Glutamatergic neuron (in vitro differentiated cells): Measurements from ENCODE around the gene SNRNP25. TPM values are rescaled to one million over a fixed set of nuclear protein-coding genes. Genes with fewer than 3 reads are reported as not detected.

Experiments
- DNase-seq: peaks from one replicate; pipeline ENCODE4 v3.0.0; 2022
- H3K27ac Mint-ChIP-seq: one replicate; pipeline ENCODE4 v1.8.0; 2020; ENCODE audit warnings: mild to moderate bottlenecking, mixed read lengths, inconsistent platforms; ENCODE audit not compliant: unreplicated experiment
- H3K27me3 Mint-ChIP-seq: one replicate; pipeline ENCODE4 v1.8.0; 2020; ENCODE audit warnings: mild to moderate bottlenecking, moderate library complexity, mixed read lengths, inconsistent platforms; ENCODE audit not compliant: unreplicated experiment
- H3K36me3 Mint-ChIP-seq: one replicate; pipeline ENCODE4 v1.8.0; 2020; ENCODE audit warnings: mild to moderate bottlenecking, mixed read lengths, inconsistent platforms; ENCODE audit not compliant: unreplicated experiment
- H3K4me1 Mint-ChIP-seq: one replicate; pipeline ENCODE4 v1.8.0; 2020; ENCODE audit warnings: mild to moderate bottlenecking, low read depth, mixed read lengths, inconsistent platforms; ENCODE audit not compliant: unreplicated experiment
- H3K4me3 Mint-ChIP-seq: one replicate; pipeline ENCODE4 v1.8.0; 2020; ENCODE audit warnings: mild to moderate bottlenecking, mixed read lengths, inconsistent platforms; ENCODE audit not compliant: unreplicated experiment
- H3K9me3 Mint-ChIP-seq: one replicate; pipeline ENCODE4 v1.8.0; 2020; ENCODE audit warnings: mild to moderate bottlenecking, moderate library complexity, mixed read lengths, inconsistent platforms; ENCODE audit not compliant: unreplicated experiment
- total RNA-seq: library from RNA; stranded (reverse); fragmentation: NEBNext Ultra II Directional; extraction: Animal tissue kit (Norgen Biotek cat#: 25700); gene quantifications from one replicate; pipeline ENCODE4 v1.2.1, GENCODE V29; 2021; ENCODE audit not compliant: unreplicated experiment
- TF ChIP-seq, protein P1 (sequence below): fragments of 200-600 bp; sonication (generic); IDR thresholded peaks from one replicate; pipeline ENCODE4 v1.5.0; 2021; ENCODE audit not compliant: partially characterized antibody, unreplicated experiment

SNRNP25 gene
- total RNA-seq, 1 donor from 2014 or later: 21.5 TPM

DNA sequence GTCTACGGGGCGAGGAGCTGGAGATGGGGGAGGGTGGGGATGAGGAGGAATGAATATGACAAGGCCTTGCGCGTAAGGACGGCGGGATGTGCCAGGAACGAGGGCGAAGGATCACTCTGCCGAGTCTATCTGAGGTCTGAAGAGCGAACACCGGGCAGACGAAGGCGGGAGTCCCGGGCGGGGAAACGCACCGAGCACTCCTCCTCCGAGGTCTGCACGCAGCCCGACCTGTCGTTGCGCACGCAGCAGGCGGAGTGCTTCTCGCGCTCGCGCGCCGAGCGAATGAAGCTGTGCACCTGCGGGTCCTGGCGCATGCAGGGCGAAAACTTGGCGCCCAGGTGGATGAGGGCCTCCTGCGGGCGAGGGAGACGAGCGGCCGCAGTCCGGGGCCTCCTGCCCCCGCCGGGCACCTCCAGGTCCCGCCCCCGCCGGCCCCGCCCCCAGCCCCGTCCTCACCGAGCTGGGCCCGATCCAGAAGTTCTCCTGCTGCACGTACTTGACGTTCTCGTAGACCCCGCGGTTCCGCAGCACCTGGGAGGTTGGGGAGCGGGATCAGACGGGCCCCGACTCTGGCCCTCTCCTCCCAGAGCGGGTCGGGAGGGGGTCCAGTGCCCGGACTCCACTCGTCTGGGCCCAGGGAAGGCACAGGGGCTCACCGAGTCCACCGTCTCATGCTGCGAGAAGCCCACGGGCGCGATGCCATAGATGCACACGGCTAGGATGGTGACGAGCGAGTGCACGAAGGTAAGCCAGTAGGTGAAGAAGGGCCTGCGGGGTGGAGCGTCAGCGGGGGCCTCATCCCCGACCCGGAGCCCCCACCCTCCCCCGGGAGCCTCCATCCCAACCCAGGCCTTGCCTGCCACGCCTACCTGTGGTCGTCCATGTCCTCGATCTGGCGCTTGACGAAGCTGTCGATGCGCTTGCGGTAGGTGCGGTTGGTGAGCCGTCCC lies 7.6 kb downstream of the SNRNP25 start:
- Mint-ChIP-seq H3K36me3 (peaks cover 13% of the 10 kb centered on the region), H3K4me1 (peaks cover 3% of the 10 kb centered on the region), H3K4me3 (no peak overlapping the region), H3K27ac (no peak overlapping the region), H3K27me3 (peaks cover 8% of the 10 kb centered on the region), H3K9me3 (peaks cover 1% of the 10 kb centered on the region)
- TF ChIP-seq, protein P1, sequence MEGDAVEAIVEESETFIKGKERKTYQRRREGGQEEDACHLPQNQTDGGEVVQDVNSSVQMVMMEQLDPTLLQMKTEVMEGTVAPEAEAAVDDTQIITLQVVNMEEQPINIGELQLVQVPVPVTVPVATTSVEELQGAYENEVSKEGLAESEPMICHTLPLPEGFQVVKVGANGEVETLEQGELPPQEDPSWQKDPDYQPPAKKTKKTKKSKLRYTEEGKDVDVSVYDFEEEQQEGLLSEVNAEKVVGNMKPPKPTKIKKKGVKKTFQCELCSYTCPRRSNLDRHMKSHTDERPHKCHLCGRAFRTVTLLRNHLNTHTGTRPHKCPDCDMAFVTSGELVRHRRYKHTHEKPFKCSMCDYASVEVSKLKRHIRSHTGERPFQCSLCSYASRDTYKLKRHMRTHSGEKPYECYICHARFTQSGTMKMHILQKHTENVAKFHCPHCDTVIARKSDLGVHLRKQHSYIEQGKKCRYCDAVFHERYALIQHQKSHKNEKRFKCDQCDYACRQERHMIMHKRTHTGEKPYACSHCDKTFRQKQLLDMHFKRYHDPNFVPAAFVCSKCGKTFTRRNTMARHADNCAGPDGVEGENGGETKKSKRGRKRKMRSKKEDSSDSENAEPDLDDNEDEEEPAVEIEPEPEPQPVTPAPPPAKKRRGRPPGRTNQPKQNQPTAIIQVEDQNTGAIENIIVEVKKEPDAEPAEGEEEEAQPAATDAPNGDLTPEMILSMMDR: no peak
- DNase-seq: no peak

DNA sequence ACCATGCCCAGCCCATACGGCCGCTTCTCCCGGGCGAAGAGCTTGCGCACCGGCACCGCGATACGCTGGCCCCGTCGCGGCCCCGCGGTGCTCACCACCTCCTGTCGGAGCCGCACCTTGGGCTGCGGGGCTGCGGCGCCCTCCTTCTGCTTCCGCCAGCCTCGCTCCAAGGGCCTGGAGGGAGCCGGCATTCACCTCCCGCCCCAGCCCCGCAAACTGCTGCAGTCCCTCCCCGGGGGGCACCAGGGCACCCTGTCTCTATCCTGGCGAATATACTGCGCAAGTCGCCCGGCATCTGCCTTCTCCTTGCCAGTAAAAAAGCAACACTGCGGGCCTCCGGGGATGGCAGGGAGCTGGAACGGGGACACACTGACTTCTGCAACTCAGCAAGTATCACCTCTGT lies 8.3 kb downstream of the SNRNP25 start:
- H3K27me3 Mint-ChIP-seq: peaks cover 8% of the 10 kb centered on the region
- no peak overlapping the region for H3K4me3 Mint-ChIP-seq
- peaks cover 3% of the 10 kb centered on the region for H3K4me1 Mint-ChIP-seq
- no peak overlapping the region for H3K27ac Mint-ChIP-seq
- DNase-seq: no peak
- H3K9me3 Mint-ChIP-seq: peaks cover 1% of the 10 kb centered on the region
- TF ChIP-seq, protein P1: no peak
- peaks cover 13% of the 10 kb centered on the region for H3K36me3 Mint-ChIP-seq

DNA sequence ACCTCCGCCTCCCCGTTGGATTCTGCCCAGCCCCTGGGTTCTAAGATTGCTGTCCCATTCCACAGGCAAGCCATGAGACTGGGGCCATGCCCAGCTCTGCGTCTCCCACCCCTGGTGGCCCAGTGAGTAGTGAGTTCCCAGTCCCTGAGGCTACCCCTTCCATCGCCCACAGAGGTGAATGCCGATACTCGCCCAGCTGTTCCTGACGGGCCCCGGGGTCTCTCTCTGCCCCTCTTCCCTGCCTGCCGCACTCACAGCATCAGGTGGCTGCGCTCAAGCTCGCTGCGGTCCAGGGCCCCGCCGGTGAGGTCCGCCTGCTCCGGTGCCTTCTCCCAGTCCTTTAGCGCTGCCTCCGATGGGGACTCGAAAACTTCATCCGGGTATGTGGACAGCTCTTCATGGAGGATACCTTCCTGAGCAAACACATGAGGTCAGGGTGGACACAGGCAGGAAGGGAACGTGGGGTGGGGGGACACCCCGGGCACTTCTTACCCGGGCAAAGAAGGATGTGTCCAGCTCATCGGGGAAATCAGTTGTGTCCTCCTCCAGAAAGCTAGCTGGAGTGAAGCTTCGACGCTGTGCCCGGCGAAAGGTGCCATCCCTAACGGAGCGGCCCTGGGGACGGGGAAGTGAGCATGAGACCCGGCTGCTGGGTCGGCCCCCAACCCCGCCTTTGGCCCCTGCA lies 8.8 kb downstream of the SNRNP25 start:
- Mint-ChIP-seq H3K36me3 (peaks cover 13% of the 10 kb centered on the region), H3K4me3 (no peak overlapping the region), H3K27me3 (peaks cover 8% of the 10 kb centered on the region), H3K27ac (no peak overlapping the region), H3K4me1 (peaks cover 3% of the 10 kb centered on the region), H3K9me3 (peaks cover 1% of the 10 kb centered on the region)
- DNase-seq: no peak
- TF ChIP-seq, protein P1: no peak

DNA sequence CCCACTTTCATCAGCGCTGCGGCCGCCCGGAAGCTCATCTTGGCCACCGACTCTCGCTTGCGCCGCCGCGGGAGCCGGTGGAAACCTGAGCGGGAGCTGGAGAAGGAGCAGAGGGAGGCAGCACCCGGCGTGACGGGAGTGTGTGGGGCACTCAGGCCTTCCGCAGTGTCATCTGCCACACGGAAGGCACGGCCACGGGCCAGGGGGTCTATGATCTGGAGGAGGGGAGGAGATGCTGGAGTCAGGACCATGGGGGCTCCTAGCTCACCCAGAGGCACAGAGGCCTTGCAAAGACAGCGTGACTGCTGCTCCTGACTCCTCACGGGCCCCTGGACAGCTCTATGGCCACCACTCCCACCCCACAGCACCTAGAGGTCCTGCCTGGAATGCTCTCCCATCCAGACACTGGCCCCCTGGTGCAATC lies 9.4 kb downstream of the SNRNP25 start:
- DNase-seq: no peak
- H3K4me3 Mint-ChIP-seq: no peak overlapping the region
- H3K27me3 Mint-ChIP-seq: peaks cover 8% of the 10 kb centered on the region
- peaks cover 3% of the 10 kb centered on the region for H3K9me3 Mint-ChIP-seq
- TF ChIP-seq, protein P1: no peak
- peaks cover 5% of the 10 kb centered on the region for H3K4me1 Mint-ChIP-seq
- H3K27ac Mint-ChIP-seq: no peak overlapping the region
- H3K36me3 Mint-ChIP-seq: peaks cover 10% of the 10 kb centered on the region
